WI38 (cell line): Measurements from ENCODE around the gene GSG1L.

ENCODE experiments used
- H3K4me3 ChIP-seq: 2 replicates; pipeline ENCODE4 v1.5.1; 2011; ENCODE audit warnings: low read depth, mild to moderate bottlenecking, control low read depth, low read length
- CTCF ChIP-seq: IDR thresholded peaks from 2 replicates; pipeline ENCODE4 v1.5.1; 2012; ENCODE audit warnings: low read depth, mild to moderate bottlenecking, control low read depth, low read length

The GSG1L gene

GRCh38 chr16:28052274-28053128 lies 11.0 kb downstream of the GSG1L start:
- H3K4me3 ChIP-seq, result no peak overlapping the region
- no peak for TF ChIP-seq CTCF

GRCh38 chr16:28051486-28051885 lies 12.0 kb downstream of the GSG1L start:
- TF ChIP-seq CTCF, result no peak
- H3K4me3 ChIP-seq, result no peak overlapping the region

GRCh38 chr16:28042811-28043210 lies 20.7 kb downstream of the GSG1L start:
- TF ChIP-seq CTCF, result no peak

GRCh38 chr16:28041615-28042014 lies 21.9 kb downstream of the GSG1L start:
- no peak overlapping the region for H3K4me3 ChIP-seq
- TF ChIP-seq CTCF, result no peak

More at GRCh38 chr16:28042811-28043210, 20.7 kb downstream of the GSG1L start:
- H3K4me3 ChIP-seq, result no peak overlapping the region

- no peak for TF ChIP-seq CTCF
Observed at GRCh38 chr16:28040039-28040438, 23.5 kb downstream of the GSG1L start.

GRCh38 chr16:28039493-28039892 lies 24.0 kb downstream of the GSG1L start:
- no peak overlapping the region for H3K4me3 ChIP-seq

More at GRCh38 chr16:28040039-28040438, 23.5 kb downstream of the GSG1L start:
- no peak overlapping the region for H3K4me3 ChIP-seq

More at GRCh38 chr16:28039493-28039892, 24.0 kb downstream of the GSG1L start:
- TF ChIP-seq CTCF, result no peak
